ENCODE results near the gene SH2B3. TPM values are rescaled to one million over a fixed set of nuclear protein-coding genes. Genes with fewer than 3 reads are reported as not detected.
"Not testable (repeated sequence)": the region's sequence is repeated elsewhere in the genome, so short reads cannot be mapped to it uniquely, and the experiment has no call there.

Gene SH2B3
- total RNA-seq, 1 donor from 2014 or later, result 36.4 TPM

DNA sequence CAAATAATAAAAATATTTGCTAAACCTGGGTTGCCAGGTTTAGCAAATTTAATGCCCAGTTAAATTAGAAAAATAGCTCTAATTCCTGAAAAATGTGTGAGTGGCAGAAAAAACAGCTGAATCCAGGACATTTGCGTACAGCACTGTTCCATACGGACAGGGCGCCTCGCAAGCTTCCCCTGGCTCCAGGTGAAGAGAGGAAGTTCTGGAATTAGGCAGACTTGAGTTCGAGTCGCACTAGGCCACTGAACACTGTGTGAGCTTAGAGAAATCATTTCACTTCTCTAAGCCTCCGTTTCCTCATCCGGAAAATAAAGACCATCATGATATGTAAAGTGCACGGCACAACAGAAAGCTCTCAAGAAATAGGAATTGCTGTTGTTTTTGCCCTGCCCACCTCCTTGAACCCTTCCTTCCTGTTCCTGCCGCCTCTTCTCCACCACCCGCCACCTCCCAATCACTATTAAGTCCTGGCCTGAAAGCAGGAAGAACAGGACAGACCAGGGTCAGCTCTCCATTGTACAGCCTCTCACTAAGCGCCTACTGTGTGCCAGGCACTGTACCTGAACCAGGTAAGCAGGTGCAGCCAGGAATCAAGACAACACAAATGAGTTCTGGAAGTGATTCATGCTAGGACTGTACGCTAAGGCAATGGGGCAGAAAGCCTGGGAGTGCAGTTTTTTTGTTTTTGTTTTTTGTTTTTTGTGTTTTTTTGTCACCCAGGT, 36.1 kb upstream of the SH2B3 start:
- H3K27me3 Mint-ChIP-seq (ENCODE audit: unreplicated experiment), result no peaks in the 10 kb centered on the region
- TF ChIP-seq, protein P1, sequence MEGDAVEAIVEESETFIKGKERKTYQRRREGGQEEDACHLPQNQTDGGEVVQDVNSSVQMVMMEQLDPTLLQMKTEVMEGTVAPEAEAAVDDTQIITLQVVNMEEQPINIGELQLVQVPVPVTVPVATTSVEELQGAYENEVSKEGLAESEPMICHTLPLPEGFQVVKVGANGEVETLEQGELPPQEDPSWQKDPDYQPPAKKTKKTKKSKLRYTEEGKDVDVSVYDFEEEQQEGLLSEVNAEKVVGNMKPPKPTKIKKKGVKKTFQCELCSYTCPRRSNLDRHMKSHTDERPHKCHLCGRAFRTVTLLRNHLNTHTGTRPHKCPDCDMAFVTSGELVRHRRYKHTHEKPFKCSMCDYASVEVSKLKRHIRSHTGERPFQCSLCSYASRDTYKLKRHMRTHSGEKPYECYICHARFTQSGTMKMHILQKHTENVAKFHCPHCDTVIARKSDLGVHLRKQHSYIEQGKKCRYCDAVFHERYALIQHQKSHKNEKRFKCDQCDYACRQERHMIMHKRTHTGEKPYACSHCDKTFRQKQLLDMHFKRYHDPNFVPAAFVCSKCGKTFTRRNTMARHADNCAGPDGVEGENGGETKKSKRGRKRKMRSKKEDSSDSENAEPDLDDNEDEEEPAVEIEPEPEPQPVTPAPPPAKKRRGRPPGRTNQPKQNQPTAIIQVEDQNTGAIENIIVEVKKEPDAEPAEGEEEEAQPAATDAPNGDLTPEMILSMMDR (IDR thresholded peaks at IDR 0.05), result no peak
- peak overlapping the region; percentile 81 for H3K4me3 Mint-ChIP-seq (ENCODE audit: unreplicated experiment)
- H3K9me3 Mint-ChIP-seq (ENCODE audit: unreplicated experiment), result no peaks in the 10 kb centered on the region
- no peak for DNase-seq (ENCODE audit: extremely low spot score, unreplicated experiment)
- peaks cover 22% of the 10 kb centered on the region for H3K4me1 Mint-ChIP-seq (ENCODE audit: unreplicated experiment)
- peaks cover 6% of the 10 kb centered on the region for H3K36me3 Mint-ChIP-seq (ENCODE audit: unreplicated experiment)
- H3K27ac Mint-ChIP-seq (ENCODE audit: unreplicated experiment), result no peak overlapping the region

DNA sequence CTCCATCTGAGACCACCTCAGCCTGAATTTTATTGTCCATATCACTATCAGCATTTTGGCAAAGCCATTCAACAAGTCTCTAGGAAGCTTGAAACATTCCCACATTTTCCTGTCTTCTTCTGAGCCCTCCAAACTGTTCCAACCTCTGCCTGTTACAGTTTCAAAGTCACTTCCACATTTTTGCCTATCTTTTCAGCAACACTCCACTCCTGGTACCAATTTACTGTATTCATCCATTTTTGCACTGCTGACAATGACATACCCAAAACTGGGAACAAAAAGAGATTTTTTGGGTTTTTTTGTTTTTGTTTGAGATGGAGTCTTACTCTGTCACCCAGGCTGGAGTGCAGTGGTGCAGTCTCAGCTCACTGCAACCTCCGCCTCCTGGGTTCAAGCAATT, 32.5 kb upstream of the SH2B3 start:
- not testable (repeated sequence) for H3K27me3 Mint-ChIP-seq (ENCODE audit: unreplicated experiment); H3K9me3 Mint-ChIP-seq (ENCODE audit: unreplicated experiment); H3K4me1 Mint-ChIP-seq (ENCODE audit: unreplicated experiment); H3K27ac Mint-ChIP-seq (ENCODE audit: unreplicated experiment); H3K4me3 Mint-ChIP-seq (ENCODE audit: unreplicated experiment); DNase-seq (ENCODE audit: extremely low spot score, unreplicated experiment); H3K36me3 Mint-ChIP-seq (ENCODE audit: unreplicated experiment)

DNA sequence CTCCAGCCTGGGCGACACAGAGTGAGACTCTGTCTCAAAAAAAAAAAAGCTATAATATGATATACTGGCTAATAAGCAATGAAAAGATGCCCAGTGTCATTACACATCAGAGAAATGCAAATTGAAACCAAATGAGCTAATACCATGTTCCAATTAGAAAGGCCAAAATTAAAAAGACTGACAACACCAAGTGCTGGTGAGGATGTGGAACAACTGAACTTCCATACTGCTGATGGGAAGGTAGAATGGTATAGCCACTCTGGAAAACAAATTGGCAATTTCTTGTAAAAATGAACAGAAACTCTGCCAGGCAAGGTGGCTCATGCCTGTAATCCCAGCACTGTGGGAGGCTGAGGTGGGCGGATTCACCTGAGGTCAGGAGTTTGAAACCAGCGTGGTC, 28.3 kb upstream of the SH2B3 start:
- no peak overlapping the region for H3K27ac Mint-ChIP-seq (ENCODE audit: unreplicated experiment)
- H3K9me3 Mint-ChIP-seq (ENCODE audit: unreplicated experiment), result no peaks in the 10 kb centered on the region
- DNase-seq (ENCODE audit: extremely low spot score, unreplicated experiment), result no peak
- H3K4me3 Mint-ChIP-seq (ENCODE audit: unreplicated experiment), result no peak overlapping the region
- no peaks in the 10 kb centered on the region for H3K4me1 Mint-ChIP-seq (ENCODE audit: unreplicated experiment)
- H3K27me3 Mint-ChIP-seq (ENCODE audit: unreplicated experiment), result peaks cover 18% of the 10 kb centered on the region
- TF ChIP-seq, protein P1 (IDR thresholded peaks at IDR 0.05), result no peak
- H3K36me3 Mint-ChIP-seq (ENCODE audit: unreplicated experiment), result no peaks in the 10 kb centered on the region

DNA sequence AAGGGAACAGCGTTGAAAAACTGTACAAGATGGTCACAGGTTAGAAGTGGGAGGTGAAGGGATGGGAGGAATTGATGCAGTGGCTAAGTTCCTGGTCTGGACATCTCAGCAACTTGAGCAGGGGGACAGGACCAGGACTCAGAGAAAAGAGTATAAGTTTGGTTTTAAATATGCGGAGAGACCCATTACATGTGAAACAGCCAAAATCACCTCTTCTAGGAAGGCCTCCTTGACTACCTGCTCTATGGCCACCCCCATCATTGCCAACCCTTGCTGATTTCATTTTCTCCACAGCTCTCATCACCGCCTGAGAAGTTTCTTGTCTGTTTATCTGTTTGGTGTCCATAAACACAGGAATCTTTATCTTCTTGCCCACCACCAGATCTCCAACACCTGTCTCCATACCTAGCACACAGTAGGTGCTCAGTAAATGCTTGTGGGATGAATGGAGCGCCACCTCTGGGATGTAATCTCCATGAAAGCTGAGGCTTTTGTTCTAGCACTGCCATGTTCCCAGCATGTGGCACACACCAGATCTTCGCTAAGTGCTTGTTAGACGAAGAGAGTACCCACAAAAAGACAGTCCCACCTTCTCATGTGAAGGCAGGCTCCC, 25.7 kb upstream of the SH2B3 start:
- TF ChIP-seq, protein P1 (IDR thresholded peaks at IDR 0.05), result no peak
- Mint-ChIP-seq H3K36me3 (ENCODE audit: unreplicated experiment) (no peaks in the 10 kb centered on the region), H3K27ac (ENCODE audit: unreplicated experiment) (no peak overlapping the region), H3K27me3 (ENCODE audit: unreplicated experiment) (peaks cover 21% of the 10 kb centered on the region), H3K4me1 (ENCODE audit: unreplicated experiment) (no peaks in the 10 kb centered on the region), H3K9me3 (ENCODE audit: unreplicated experiment) (no peaks in the 10 kb centered on the region), H3K4me3 (ENCODE audit: unreplicated experiment) (no peak overlapping the region)
- DNase-seq (ENCODE audit: extremely low spot score, unreplicated experiment), result no peak

DNA sequence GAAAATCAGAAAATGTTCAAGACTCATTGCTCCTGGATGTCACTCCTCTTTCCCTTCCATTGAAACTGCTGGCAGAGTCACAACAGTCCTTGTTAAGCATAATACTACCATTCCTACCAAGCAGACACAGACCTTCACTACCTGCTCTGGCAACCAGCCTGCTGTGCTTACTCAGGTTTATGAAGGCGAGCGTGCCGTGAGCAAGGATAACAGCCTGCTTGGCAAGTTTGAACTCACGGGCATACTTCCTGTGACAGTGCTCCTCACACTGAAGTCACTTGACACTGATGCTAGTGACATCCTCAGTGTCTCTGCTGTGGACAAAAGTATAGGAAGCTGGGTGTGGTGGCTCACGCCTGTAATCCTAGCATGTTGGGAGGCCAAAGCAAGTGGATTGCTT, 21.1 kb upstream of the SH2B3 start:
- H3K9me3 Mint-ChIP-seq (ENCODE audit: unreplicated experiment), result no peaks in the 10 kb centered on the region
- H3K4me3 Mint-ChIP-seq (ENCODE audit: unreplicated experiment), result no peak overlapping the region
- H3K36me3 Mint-ChIP-seq (ENCODE audit: unreplicated experiment), result no peaks in the 10 kb centered on the region
- H3K4me1 Mint-ChIP-seq (ENCODE audit: unreplicated experiment), result no peaks in the 10 kb centered on the region
- no peak for DNase-seq (ENCODE audit: extremely low spot score, unreplicated experiment)
- H3K27ac Mint-ChIP-seq (ENCODE audit: unreplicated experiment), result no peak overlapping the region
- TF ChIP-seq, protein P1 (IDR thresholded peaks at IDR 0.05), result no peak
- H3K27me3 Mint-ChIP-seq (ENCODE audit: unreplicated experiment), result peaks cover 36% of the 10 kb centered on the region
